NCI-H128 (cell line): ENCODE data around the gene MYDGF.
A peak's percentile ranks its signal among the peaks of the same experiment; 100 is the strongest.
"Not testable (repeated sequence)": the region's sequence is repeated elsewhere in the genome, so short reads cannot be mapped to it uniquely, and the experiment has no call there.

Experiments
- DNase-seq: peaks from one replicate; lab custom pipeline; 2025; ENCODE audit not compliant: unreplicated experiment; lab: John Stamatoyannopoulos, UW

The MYDGF gene

DNA sequence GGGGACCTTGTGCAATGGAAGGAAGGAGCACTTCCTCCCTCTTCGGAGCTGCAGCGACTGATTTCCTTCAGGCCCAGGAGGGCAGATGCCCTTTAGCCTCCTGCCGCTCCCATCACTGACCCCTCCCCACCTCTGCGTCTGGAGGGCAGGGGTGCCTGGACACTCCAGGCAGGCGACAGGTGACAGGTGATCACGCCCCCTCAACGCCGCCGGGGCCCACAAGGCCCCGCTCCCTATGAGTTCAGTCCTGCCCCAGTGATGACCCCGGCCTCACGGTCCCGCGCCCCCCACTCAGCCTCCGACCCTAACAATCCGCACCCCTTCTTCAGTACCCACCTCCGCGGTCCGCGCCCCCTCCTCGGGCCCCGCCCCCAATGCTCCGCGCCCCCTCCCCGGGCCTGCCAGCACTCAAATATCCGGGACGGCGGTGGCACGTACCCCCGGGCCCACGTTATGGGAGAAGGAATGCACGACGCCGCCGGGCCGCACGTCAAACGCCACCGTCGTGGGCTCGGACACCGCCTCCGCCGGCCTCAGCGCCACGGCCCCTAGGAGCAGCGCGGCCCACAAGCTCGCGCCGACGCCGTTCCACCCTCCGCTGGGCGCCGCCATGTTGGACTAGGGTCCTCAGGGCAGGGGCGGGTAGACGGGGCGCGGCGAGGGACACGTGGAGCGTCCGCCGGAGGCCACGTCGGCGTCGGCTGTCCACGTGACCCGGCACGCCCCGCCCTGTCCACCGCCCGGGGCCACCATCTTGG, at the start of gene MYDGF:
Gene MYDGF, minus strand, starts transcription at position 620 of the 758 bp plus-strand sequence. Its CDS starts 8 bp downstream, at position 612.
- DNase-seq: peak; percentile 63

DNA sequence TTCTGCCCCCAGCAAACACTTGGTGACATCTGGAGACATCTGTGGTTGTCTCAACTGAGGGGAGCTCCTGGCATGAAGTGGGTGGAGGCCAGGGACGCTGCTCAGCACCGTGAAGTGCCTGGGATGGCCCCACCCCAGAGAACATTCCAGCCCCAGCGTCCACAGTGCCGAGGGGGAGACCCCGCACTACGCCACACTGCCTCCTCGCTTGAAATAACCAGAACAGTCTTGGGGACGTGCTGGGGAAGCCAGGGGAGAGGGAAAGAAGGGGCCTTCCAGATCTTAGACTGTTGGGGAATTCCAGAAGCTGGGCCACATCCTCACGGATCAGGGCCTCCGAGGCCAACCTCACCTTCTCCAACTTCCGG, 49.3 kb upstream of the MYDGF start:
- DNase-seq: no peak

DNA sequence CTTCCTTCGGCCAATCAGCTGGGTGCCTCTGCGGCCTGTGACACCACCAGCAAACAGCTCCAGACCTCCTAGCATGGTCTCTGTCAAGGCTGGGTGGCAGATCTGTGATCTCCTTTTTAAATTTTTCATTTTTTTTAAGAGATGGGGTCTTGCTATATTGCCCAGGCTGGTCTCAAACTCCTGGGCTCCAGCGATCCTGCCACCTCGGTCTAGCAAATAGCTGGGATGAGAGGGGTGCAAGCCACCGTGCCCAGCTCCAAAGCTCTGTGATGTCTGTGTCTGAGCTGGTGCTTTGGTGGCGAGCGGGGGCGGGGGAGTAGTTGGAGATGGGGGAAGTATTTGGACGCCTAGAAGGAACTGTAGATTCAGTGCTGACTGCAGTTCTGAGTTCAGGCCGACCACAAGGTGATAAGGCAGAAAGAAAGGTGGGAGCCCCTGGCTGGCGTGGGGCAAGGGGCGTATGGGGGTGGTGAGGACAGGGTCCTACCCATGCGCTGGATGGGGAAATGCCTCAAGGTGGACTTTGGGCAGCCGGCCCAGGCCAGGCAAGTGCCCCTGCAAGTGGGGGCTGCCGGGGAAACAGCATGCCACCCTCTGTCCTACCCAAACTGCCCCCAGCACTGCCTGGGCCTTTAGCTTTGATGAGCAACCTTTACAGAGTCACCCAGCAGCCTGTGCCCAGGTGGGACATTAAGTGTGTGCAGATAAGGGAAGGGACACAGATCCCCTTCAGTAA, 48.0 kb upstream of the MYDGF start:
- no peak for DNase-seq

DNA sequence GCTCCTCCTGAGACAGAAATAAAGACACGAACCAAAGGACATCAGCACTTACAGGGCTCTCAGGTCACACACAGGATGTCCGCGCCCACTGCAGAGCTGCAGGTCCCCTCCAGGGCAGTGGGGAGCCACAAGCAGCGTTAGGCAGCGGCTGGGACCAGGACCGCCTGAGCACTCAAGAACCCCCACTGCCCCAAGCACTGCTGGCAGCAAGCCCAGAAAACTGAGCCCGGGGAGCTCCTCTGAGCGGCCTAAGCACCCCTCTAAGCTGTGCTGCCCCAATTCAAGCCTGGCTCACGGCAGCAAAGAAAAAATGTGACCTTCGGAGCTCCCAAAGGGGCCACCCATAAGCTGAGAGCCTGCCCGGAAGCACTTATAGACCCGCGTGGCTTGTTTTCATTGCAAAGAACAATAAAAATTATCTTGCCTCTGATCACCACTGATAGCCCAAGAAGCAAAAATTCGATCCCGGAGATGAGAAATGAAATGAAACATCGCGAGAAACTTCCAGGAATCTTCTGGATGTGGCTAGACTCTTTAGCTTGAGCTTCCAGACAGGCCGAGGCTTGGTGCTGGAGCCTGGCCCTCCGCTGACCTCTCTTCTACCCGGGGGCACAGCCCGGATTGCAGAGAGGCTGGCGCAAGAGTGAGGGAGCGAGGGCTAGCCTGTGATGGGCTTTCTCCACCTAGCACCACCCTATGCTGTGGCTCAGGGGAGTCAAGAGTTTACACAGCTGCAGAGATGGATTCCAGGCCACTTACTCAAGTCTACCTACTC, 47.2 kb upstream of the MYDGF start:
- no peak for DNase-seq

DNA sequence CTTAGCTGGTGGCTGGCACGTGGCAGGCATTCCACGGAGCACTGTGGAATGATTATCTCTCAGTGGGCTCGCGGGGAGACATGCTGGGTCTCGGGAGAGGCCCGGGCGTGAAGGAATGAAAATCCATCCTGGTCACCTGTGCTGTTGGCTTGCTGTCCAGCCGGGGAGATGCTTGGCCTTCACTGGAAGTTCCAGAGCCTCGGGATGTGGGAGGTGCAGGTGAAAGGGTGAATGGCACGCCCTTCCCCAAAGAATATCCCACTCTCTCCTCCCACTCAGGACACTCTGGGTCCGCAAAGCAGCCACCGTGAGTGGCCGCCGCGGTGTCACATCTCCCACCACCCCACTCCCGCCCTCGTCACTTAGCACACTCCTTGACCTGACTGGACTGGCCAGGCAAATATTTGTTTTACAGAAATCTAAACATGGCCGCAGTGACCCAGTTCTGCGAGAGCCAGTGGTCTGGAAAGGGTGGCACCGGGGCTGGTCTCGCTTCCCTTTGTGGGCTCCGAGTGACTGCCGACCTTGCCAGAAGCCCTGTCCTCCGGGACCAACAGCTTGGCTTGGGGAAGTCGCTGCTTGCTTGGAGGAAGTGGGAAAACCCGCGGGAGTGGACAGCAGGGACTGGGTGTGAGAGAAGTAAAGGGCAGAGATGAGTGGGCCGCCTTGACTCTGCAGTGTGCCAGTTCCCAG, 45.5 kb upstream of the MYDGF start:
- no peak for DNase-seq

DNA sequence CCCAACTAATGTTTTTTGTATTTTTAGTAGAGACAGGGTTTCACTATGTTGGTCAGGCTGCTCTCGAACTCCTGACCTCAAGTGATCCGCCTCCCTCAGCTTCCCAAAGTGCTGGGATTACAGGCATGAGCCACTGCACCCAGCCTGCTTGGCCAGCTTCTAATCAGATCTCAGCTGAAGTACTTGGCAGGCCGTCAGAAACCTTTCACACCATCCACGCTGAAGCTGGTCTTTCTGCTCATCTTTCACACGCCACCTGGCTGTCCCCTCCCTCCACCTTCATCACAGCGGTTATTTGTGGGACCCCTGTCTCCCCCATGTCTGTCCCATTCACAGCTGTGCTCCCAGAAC, 45.0 kb upstream of the MYDGF start:
- not testable (repeated sequence) for DNase-seq

DNA sequence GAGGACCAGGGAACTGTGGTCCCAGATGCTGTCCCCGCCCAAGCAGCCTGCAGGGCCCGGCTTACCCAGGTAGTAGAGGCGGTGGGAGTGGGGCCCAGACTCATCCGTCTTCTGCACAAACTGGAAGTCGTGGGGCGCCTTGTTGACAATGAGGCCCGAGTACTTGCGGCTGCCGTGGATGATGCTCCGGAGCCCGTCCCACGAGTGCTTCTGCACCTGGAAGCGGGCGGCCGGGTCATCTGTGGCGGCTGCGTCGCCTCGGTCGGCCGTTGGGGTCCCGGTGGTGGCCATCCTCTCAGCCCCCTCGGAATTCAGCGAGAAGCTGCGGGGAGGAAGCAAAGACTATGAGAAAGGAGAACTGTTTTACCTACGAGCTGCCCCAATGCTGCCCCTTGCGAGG, 43.9 kb upstream of the MYDGF start:
- DNase-seq: no peak

DNA sequence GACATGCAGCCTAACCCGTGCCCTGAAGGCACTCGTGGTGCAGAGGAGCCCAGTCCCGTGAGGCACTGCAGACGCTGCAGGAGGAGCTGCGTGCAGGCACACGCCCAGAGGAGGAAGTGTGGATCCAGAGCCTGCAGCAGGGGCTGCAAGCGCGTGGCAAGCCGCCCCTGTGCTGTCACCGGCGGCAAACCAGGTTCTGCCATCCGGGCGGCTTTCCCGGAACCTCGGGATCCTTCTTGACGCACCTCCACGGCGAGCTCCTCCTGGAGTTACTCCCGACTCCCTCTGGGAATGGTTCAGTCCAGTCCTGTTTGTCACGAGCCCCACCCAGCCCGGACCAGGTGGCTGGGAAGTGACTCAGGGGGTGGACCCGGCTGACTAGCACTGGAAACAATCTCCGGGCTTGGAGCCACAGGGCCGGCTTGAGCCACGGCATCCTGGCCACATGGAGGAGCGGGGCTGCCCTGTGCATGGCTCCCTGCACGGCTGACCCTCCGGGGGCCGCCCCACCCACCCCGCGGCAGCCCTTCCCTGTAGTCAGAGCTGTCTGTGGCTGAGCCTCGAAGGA, 43.3 kb upstream of the MYDGF start:
- DNase-seq: no peak

DNA sequence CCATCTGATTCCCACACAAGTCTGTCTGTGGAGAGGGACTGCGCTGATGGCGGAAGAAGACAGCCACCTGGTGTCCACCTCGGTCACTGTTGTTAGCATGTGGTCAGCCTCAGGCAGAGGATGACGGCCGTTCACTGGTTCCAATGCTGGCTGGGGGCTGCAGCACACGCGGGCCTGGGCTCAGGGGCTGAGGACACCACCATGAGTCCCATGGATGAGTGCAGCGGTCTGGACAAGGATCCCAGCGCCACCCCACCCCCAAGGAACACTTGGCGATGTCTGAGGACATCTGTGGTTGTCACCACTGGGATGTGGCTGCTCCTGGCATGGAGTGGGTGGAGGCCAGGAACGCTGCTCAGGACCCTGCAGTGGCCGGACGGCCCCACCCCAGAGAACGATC, 42.6 kb upstream of the MYDGF start:
- no peak for DNase-seq

DNA sequence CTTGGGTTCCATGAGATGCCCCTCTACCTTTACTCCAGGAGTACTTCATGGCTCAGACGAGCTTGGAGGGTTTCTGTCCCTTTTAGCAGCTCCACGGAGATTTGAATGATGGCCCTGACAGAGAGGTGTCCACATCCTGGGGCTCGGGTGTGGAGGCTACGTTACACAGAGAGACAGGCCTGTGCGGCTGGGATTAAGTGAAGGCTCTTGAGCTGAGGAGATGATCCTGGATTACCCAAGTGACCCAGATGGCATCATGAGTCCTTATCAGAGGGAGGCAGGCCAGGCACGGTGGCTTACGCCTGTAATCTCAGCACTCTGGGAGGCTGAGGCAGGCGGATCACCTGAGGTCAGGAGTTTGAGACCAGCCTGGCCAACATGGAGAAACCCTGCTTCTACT, 41.1 kb upstream of the MYDGF start:
- DNase-seq: no peak

DNA sequence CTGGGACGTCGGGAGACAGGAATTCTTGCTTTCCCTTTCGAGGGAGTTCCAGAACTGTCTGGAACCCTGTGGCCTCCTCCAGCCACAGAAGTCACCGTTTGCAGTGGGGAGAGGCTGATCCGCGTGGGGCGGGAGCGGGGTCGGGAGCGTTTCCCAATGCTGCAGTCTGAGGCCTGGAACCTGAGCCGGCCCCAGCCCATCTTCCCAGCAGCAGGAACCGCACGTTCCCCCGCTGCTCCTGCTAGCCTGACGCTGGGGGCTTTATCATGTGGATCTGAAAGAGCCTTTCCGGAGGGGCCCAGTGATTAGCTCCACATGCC, 40.1 kb upstream of the MYDGF start:
- no peak for DNase-seq

DNA sequence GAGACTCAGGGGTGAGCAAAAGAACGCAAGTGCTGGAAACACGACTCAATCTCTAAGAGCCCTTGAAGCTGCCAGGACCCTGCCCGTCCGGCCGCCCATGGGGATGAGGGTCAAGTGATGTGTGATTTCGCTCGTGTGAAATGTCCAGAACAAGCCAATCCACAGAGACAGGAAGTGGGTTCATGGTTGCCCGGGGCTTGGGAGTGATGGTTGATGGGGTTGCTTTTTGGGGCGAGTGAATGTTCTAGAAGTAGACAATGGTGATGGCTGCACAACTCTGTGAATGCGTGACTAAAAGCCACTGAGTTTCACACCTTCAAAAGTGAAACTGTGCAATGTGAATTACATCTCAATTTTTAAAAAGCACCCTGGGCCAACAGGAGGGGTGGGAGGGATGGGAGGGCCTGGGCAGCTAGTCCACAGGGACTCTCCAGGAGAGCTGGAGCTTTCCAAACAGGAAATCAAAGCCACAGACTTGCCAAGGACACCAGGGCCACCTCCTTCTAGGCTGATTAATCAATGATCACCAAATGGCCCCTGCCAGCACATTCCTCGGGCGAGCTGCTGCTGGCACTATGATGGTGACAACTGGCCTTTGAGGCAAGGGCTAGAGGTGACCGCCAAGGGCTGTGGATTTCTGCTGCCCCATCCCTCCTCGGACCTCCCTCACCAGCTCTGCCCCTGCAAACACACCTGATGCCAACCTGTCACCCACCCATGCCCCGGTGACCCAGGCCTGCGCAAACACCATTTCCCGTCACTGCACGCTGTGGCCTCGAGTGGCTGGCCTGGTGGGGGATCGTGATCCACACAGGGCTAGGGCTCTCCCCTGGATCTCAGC, 39.5 kb upstream of the MYDGF start:
- no peak for DNase-seq

DNA sequence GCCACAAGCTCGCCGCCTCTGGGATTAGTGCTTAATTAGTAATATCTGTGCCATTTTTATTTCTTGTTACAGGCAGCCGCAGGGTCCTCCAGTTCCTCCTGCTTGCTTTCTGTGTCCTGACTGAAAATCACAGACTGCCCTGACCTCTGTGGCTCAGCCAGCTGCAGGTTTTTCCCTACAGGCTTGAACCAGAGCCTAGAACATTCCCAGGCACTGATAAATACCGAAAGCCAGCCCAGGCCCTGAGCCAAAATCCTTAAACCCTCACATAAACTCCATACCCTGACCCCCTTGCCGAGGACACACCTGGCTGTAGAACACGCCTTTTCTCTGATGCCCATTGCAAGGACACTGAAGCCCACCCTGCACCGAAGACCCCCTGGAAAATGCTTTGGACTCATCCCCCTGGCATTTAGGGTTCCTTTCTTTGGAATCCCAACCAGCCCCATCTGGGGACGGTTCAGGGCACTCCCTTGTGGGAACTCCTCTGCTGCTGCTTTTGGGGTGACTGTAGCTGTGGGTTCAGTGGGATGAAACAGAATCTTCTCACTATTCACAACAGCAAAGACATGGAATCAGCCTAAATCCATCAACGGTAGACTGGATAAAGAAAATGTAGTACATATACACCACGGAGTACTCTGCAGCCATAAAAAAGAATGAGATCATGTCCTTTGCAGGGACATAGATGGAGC, 38.0 kb upstream of the MYDGF start:
- DNase-seq: no peak

DNA sequence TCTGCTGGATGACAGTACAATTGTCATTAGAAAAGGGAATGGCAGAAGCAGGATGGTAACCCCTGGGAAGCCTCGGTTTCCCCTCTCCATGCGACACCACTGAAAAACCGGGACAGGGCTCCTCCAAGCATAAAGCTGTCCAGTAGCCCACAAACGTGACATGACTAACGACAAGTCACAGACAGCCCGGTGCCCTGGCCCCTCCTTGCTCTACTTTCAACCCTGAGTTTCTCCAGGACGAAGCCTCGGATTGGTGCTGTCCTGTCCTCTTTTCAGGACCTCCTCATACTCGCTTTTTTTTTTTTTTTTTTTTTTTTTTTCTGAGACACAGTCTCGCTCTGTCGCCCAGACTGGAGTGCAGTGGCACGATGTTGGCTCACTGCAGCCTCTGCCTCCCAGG, 37.2 kb upstream of the MYDGF start:
- no peak for DNase-seq

DNA sequence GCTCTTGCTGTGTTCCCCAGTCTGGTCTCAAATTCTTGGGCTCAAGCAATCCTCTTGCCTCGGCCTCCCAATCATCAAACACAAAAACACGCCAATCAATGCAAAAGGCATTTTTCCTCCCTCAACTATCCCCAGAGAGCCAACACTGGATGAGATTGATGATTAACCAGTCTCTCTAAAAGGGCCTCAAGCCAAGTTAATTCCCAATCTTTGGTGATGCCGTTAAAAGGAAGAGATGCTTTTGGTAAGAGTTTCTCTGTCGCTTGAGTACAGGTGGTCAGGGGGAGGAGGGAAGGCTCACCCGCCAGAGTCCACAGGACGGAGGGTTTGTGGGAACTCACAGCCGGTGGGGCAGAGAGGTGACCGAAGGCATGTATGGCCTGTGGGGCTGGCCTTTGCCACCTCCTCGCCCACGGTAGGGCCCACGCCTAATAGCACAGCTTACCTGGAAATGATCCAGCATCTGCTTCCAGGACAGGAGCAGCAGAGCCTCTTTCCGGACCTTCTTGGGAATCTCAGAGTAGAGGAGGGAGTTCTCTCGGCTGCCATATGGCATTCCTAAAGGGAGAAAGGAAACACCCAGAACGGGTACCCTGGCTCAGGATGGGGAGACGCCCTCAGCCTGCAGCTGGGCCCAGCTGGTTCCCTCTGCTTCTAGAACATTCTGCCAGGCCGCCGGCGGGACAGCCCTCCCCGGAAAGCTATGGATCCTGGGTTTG, 35.4 kb upstream of the MYDGF start:
- DNase-seq: no peak

DNA sequence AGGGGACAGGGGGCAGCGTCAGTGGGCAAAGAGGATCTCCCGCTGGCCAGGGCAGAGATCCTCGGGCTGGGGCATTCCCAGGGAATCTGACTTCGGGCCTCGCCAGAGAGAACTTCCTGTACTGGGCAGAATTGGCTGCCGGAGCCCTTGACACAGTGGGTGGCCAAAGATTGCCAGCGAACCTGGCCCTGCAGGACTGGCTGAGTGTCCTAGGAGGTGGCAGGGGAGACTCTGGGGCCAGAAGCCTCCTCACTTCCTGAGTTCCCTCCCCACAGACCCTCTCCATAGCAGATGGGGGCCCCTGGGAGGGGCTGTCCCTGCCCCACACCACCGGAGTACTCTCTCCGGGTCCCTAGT, 34.2 kb upstream of the MYDGF start:
- DNase-seq: no peak

DNA sequence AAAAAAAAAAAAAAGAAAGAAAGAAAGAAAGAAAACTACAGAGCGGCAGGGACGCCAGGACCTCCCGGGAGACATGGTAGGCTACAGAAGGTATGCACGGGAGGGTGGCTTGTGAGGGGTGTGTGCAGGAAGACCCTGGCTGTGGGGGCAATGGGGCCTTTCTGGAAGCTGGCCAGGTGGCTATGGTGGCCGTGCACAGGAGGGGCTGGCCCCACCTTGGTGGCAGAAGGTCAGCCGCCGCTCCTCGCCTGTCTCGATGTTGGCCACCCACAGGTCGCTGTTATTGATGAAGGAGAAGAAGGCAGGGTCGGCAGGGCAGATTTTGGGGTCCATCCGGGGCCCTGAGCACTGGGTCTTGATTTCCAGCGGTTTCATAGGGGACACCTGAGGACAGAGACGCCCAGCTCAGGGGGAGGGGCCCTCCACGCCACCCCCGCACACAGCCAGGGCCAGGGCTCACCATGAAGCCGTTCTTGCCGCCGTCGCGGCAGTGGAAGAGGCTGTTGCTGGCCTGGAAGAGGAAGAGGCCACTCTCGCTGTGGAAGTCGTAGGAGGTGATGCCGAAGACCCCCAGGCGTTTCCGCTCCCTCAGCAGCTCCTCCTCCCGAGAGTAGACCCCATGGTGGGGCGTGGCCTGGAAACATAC, 33.7 kb upstream of the MYDGF start:
- no peak for DNase-seq

DNA sequence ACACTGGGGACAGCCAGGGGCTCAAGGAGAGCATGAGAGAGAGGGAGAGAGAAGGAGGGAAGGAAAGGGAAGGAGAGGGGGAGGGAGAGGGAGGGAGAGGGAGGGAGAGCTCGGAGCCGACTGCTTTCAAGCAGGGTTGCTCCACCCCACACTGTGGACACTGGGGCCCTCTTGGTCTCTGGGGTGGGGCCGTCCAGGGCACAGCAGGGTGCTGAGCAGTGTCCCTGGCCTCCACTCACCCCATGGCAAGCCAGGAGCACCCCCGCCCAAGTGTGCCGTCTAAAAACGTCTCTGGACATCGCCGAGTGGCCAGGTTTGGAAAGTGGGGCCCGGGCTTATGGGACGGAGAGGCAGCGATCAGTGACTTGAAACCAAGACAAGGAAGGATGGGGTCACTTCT, 32.6 kb upstream of the MYDGF start:
- no peak for DNase-seq

DNA sequence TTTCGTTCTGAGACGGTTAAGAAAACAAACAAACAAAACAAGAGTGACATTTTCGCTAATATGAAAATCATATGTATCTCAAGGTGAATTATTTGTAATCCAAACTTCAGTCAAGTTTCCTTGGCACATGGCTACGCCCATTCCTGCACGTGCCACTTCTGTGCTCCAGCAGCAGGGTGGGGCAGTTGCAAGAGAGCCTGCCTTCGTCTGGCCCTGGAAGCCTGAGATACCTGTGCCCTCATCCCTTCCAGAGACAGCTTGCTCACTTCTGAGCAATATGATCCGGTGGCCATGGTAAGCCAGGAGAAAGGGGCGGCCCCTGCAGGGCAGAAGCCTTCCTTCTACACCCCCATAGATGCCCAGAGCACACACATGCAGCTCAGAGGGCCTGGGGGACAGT, 31.4 kb upstream of the MYDGF start:
- DNase-seq: no peak
